Lower leg skin (tissue), 3 donors: Measurements from ENCODE around the gene P2RX6.

Experiments used
- CTCF ChIP-seq, 3 donors: fragments of 450-650 bp; IDR thresholded peaks; one replicate each; pipeline ENCODE4 v1.5.1; 2016; ENCODE audit warnings: antibody characterized with exemption in 3 of 3, mild to moderate bottlenecking in 3 of 3, moderate library complexity in 2 of 3
- POLR2A ChIP-seq, 2 donors: fragments of 450-650 bp; IDR thresholded peaks; one replicate each; pipeline ENCODE4 v1.6.1; 2016 to 2017; ENCODE audit warnings: antibody characterized with exemption in 2 of 2, mild to moderate bottlenecking in 1 of 2, moderate library complexity in 1 of 2

- no peak for TF ChIP-seq CTCF (IDR thresholded peaks at IDR 0.05)
- TF ChIP-seq POLR2A (IDR thresholded peaks at IDR 0.05): no peak
These were observed 8.1 kb downstream of the P2RX6 start for GRCh38 chr22:21022955-21023614.
